HG03103 (cell line): ENCODE results near the gene ETNK2.

Experiments
- ATAC-seq: cut with Tn5 transposase; IDR thresholded peaks from one replicate; pipeline ENCODE4 v1.9.1; 2021; ENCODE audit warnings: low read depth; ENCODE audit not compliant: unreplicated experiment

Gene ETNK2

DNA sequence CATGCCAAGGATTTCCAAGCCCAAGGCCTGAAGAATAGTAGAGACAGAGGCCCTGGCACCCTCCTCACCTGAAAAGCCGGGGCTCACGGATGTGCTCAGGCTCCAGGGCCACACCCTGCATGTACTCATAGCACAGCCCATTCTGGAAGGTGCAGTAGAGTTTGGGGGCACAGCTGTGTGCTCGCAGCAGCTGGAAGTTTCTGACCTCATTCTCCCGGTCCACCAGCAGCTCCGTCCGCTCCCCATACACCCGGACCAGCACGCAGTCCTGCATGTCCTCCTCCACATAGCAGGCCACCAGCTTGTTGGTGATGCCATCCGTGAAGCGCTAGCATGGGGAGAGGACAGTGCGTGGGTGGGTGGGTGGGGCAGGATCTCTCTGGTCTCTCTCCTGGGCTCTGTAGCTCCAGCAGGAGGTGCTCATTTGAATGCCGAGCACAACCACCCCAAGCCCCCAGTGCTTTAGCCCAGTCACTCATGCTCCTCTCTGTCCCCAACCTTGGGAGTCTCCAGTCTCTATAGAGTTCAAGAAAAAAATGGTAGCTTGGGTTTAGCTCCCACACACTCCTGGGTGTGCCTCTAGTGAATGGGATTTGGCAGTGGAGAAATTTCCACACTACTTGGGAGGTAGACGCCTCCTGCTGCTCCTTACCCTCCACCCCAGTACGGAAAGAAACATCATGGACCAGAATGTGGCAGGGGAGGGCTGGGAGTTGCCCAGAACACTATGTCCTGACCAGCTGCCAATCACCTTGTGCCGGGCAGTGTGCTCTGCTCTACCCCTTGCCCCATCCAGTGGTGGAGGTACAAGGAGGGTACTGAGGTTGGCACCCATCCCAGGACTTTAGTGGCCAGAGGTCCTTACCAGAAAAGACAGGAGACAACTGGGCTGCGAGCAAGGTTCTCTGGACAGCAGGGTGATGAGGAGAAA is 1.9 kb downstream of the ETNK2 start:
- no peak for ATAC-seq

DNA sequence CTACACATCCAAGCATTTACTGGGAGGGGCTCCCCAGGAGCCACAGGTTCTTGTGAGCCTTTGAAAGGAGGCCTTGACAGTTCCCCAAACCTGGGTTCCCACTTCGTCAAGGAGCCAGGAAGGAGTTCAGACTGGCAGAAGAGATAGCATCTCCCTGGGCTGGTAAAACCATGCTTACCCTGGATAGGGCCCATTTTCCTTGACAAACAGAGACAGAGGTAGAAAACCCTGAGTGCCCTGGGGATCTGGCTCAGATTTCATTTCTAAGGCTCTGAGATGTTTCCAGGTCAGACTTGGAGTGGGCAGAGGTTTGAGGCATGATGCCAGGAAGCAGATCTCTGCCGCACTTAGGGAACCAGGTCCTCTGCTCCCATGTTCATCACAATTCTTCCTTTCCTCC is 2.7 kb downstream of the ETNK2 start:
- no peak for ATAC-seq

DNA sequence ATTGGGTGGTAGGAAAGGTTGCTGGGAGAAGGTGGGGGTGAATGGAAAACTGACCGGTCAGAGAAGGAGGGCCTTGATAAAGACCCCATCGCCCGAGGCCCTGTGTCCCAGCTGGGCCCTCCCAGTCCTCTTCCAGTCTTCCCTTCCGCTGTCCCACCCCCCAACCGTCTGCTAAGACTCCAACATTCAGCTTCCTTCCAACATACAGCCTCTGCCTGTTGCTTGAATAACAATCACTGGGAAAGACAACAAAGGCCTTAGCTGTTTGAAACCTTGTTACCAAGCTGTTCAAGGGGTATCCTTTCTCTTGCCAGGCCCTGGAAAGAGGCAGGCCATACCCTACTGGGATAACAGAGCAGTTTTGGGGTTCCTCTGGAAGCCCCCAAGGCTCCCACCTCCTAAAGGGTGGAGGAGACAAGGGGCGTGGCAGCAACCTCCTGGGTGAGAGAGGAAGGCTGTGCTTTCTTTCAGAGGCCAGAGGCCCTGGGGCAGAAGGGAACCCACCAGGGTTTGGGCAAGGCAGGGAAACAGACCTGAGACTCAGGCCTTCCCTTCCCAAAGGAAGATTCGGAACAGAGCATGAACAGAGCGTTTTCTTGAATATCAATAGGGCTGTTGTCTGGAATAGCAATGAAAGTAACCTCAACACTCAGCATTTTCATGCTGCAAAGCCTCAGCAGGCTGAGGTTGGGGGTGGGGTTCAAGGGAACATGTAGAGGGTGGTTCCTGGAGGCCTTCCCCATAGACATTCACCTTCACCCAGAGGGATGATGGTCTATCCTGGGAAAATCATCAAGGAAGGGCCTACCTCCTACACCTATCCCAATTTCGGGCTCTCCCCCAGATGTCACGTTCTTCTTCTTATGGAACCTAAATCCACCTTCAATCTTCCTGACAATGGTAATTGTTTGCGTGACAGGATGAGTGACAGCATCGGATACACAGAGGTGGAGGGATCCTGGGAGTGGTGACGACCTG is 4.1 kb downstream of the ETNK2 start:
- ATAC-seq: no peak

DNA sequence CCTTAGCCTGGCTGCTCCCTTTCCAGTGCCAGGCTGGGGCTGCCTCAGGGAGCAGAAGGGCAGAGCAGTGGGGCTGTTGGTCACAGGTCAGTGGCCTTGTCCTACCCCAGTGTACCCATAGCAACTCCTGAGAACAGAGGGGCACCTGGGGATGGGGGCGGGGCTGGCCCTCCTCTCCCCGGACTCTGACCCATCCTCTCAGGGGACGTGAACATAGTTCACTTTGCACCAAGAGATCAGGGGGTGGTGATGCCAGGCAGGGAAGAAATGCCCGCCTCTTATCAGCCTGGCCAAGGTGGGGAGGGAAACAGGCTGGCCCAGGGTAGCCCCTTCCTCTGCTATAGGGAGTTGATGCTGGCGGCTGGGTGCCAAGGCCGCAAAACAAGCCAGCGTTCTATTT is 4.9 kb downstream of the ETNK2 start:
- ATAC-seq: no peak

DNA sequence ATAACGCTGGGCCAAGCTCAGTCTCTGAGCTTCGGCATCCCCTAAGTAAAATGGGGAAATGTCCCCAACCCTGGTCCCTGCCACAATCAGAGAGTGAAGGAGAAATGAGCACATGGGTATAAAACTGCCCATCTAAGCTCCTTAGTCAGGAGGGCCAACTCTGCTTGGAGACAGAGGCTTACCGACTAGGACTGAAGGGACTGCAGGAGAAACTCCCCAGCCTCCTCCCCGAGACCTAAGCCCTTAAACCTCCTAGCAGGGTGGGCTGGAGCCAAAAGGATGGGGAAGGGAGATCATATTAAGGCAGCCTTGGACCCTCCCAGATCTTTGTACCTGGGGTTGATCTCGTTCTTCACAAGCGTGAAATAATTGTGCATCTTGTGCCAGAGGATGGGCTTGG is 5.5 kb downstream of the ETNK2 start:
- no peak for ATAC-seq

DNA sequence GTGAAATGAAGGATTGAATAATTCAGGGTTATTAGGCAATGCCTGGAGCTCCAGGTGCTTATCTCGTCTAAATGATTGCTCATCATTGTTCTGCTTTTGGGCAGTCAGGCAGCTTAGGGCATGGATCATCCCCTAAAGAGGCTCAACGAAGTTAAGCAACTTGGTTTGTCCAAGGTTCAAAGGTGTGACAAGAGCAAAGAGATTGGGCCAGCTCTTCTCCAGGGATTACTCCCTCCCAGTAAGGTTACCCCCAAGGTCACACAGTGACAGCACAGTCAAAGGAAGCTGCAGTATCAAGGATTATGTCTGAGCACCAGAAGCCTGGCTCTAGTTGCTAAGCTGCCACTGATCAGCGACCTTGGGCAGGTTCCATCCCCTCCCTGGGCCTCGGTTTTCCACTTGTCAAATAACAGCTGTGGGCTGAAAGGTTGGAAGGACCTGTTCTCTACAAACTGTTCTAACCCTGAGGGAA is 6.8 kb downstream of the ETNK2 start:
- ATAC-seq: no peak

DNA sequence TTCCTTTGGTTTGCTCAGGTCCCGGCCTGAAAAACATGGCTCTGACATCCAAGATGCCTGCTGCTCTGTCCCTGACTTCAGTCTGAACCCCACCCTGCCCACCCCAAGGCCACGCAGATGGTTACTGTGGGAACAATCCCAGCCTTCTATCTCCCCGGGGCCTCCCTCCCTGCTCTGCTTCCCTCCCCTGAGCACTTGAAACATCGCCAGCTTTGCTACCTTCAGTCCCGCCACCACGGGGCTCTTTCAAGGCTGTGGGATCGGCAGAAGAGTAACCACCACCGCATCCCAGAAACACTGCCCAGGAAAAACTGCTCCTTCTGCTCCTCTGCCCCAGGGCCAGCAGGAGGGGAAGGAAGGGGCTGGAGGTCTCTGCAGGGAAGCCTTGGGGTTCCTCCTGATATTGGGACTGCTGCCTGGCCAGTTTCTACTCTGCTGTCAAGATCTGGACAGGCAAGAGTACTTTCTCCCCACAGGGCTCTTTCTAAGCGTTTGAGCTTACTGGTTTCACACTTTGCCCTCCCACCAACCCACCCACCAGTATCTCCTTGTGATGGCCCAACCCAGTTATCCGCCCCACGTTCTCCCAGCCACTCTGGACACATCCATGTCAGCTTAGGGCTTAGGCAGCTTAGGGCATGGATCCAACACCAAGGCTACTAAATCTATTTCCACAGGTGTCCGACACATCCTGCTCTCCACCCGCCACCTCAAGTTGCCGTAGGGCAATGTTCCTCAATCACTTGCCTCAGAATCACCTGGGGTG is 8.4 kb downstream of the ETNK2 start:
- no peak for ATAC-seq

DNA sequence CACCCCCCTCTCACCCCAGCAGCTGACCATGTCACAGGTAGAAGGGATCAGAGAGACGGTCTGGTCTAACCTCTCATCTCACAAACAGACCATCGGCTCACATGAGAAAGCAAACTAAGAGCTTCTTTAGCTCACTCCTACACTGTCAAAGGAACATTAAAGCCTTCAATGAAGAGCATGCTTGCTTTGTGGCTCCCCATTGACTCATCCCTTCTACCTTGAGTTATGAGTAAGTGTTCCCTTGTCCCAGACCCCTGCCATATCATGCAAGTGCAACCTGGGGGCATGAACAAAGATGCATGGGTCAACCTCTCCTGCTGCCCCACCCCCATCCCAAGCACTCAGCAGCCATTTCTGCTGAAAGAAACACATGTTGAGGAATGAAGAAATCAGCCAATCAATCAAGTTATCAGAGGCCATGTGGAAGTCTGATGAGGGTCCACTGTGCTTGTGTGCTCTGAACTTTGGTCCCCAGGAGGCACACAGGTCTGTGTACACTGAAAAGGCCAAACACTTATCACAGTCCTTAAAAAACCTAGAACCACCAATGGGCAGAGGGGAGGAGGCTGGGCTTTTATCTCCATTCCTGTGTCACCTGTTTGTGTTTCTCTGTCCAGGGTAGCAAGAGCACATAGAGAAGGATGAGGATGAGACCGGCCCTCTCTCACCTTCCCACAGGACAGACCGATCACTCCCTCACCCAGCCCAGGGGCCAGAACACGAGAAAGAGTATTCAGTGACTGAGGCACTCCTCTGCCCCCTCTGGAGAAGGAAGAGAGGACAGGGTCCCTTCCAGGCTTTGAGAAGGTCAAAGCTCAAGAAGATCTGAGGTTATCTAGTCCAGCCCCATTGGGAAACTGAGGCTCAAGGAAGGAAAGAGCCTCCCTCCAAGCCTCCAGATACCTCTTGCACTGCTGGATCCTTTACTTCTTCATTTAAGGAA is 9.5 kb downstream of the ETNK2 start:
- ATAC-seq: no peak

DNA sequence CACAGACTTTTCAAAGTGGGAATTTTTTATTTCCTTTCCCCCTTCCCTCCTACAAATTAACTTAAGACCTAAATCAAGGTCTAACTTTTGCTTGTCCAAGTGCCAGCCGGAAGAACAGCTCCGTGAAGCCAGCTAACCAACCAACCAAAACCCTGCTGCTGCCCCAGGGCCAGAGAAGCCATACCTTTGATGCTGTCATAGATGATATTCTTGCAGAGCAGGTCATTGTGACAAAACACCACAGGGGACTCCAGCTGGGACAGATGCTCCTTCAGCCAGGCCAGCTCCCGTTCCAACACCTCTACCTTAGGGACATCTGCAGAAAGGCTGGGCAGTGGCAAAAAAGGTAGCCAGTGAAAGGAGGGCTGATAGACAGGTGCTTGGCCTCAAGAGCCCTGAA is 10.7 kb downstream of the ETNK2 start:
- ATAC-seq: no peak

DNA sequence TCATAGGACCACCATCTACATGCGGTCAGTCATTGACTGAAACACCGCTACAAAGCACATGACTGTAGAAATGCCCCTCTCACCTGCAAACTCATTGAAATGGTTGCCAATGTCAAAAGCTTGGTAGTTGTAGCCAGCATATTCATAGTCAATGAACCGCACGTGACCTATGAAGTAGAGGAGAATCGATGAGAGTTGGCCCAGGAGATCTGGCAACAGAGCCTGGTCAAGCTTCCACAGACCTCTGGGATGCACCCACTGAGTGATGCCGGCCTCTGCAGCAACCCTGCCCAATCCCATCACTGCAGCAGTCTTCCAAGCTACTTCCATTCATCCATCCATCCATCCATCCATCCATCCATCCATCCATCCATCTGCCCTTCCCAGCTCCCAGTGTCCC is 11.9 kb downstream of the ETNK2 start:
- ATAC-seq: no peak

DNA sequence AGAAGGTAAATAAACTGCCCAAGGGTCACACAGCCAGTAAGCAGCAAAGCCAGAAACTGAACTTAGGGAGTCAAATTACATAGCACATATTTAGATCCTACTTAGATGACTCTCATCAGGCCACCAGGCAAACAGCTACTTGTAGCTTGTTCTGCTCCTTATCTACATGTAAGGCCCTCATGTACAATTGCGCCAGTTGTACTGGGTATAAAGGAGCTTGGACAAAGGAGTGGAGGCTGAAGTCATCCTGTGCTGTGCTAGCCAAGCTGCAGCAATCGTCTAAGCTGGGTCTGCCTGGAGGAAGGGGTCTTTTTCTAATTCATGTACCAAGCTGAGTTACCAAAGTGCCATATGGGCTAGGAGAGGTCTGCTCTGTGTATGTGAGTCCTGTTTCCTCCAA is 12.8 kb downstream of the ETNK2 start:
- ATAC-seq: no peak

DNA sequence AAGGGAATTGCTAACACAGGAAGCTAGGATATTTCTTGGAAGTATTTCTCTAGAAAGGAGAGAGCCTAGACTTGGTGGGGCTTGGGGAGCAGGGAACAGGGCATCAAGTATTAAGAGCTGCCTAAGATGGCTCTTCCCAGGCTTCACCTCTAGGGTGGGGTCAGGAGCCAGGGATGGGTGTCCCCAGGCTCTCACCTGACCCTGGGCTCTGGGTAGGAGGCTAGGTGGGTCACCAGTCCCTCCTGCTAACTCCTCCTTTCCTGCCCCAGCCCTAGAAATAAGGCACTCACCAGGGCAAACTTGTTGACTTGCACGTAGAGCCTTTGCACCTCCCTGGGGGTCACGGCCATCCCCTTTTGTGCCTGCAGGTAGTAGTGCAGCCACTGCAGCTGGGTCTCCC is 15.0 kb downstream of the ETNK2 start:
- ATAC-seq: no peak

DNA sequence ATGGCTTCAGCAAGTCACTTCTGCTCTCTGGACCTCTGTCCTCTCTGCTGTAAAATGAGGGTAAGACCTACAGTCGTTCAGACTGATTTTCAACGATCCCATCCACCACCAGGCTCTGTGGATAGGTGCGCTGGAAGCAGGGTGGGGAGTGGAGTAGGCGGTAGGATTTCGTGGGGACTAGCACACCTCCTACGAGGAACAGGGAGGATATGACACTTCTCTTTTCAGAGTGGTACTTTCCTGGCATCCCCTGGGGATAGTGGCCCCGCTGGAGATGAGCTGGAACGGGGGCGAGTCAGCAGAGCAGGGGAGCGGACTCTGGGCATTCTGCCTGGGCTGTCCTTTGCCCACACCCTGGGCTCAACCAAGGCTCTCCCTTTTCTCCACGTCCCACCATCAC is 17.7 kb downstream of the ETNK2 start:
- no peak for ATAC-seq

DNA sequence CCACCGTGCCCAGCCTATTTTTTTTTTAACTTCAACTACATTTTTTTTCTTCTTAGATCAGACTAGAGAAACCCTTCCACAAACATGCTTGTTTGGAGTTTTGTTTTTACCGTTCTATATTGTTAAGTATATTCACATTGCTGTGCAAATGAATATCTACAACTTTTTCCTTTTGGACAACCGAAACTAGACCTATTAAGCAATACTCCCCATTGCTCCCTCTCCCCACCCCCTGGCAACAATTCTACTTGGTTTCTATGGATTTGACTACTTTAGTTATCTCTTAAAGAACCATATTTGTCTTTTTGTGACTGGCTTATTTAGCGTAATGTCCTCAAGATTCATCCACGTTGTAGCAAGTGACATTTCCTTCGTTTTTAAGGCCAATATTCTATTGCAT is 19.1 kb downstream of the ETNK2 start:
- no peak for ATAC-seq

DNA sequence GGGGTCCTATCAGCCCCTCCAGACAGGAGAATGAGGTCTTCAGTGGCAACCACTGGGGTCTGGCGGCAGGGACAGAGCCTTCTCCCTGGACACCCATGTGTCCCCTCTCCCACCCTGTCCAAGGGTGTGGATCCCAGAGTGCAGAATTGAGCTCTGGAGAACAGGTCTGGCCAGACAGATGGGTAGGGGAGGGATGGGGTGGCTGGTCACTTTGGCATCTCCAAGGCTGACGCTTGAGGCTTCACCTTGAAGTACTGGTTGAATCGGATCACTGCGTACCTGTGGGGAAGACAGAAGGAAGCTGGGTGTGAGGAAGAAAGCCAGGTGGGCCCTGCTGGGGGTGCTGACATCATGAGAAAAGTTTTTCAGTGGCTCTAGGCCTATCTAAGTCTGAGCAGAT is 19.9 kb downstream of the ETNK2 start:
- ATAC-seq: no peak

DNA sequence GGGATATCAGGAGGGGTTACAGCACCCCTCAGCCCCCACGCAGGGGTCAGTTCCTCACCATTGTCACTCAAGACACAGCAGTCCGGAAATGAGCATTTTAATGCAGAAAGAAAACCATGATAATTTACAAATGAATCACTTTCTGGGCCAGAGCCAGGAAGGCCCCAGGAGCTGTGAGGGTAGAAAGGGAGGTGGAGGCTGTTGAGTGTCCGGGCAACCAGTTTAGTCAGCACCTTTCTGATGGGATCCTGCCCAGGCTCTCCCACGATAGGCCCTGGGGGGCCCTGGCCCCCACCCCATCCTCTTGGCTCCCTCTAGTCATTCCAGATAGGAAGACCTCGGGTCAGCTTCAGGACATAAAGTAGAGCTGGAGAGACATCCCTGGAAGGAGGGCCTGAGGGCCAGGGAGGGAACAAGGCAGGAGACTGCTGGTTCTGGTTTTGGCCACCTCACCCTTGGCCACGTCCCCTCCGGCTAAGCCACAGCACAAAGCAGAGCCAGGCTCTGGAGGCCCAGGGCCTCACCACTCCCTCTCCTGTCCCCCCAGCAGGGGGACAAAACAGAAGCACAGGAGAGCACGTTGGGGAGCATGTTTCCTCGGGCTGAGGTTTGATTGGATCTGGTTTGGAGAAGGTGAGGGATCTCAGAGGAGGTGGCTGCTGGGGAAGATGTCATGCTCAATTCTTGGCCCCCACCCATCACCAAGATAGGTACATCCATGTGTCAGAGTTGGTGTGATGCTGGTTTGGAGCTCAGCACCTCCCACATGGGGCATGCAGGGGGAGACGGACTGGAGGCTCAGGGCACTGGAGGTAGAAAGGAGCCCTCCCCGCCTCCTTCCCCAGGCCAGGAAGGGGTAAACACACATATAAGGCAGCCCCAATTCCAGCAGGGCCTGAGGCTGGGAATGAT is 20.6 kb downstream of the ETNK2 start:
- no peak for ATAC-seq

DNA sequence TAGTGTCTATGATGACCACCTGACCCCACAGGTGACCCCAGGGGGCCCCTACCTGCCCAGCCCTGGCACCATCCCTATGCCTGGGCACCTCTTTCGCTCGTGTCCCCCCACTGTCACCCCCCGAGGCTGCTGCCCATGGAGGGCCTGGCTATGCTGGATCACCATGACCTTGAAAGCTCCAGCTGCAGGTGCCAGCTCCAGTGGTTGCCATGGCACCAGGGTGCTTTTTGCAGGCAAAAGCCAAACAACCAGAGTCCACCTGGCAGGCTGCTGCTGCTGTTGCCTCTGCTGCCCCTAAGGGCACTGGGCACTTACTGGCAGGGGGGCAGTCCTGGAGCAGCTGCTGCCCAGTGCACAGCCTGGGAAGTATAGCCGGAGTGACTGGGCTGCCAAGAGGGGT is 21.7 kb downstream of the ETNK2 start:
- ATAC-seq: no peak
